ENCODE measurements around the gene TEKTIP1.
A peak's percentile ranks its signal among the peaks of the same experiment; 100 is the strongest.

The TEKTIP1 gene

DNA sequence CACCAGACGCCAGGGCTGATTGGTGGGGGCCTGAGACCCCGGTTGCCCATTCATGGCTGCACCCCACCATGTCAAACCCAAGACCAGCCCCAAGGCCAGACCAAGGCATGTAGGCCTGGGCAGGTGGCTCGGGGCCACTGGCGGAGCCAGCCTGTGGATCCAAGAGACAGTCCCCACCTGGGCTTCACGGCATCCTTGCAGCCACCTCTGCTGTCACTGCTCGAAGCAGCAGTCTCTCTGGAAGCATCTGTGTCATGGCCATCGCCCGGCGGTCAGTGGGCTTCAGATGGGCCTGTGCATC is 3.8 kb upstream of the TEKTIP1 start:
- no peaks in the 10 kb centered on the region for H3K4me1 Mint-ChIP-seq (ENCODE audit: low read depth)
- H3K4me3 Mint-ChIP-seq = no peak overlapping the region
- no peaks in the 10 kb centered on the region for H3K9me3 Mint-ChIP-seq
- H3K36me3 Mint-ChIP-seq (ENCODE audit: low read depth) = peaks cover 24% of the 10 kb centered on the region
- no peak overlapping the region for H3K27ac Mint-ChIP-seq
- H3K27me3 Mint-ChIP-seq (ENCODE audit: low read depth) = no peaks in the 10 kb centered on the region

DNA sequence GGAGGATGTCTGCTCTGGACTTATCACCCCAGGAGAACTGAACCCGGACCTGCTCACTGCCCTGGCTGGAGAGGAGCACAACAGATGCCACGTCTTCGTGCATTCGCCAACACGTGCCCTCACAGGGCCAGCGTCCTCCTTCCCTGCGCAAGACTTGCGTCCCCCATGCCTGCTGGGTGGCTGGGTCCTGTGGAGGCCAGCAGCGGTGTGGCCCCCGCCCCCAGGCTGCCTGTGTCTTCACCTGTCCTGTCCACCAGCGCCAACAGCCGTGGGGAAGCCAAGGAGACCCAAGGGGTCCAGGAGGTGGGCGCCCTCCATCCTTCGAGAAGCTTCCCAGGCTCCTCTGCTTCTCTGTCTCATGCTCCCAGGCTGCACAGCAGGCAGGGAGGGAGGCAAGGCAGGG is 3.4 kb upstream of the TEKTIP1 start:
- no peaks in the 10 kb centered on the region for H3K27me3 Mint-ChIP-seq (ENCODE audit: low read depth)
- H3K9me3 Mint-ChIP-seq = no peaks in the 10 kb centered on the region
- H3K4me1 Mint-ChIP-seq (ENCODE audit: low read depth) = no peaks in the 10 kb centered on the region
- peaks cover 24% of the 10 kb centered on the region for H3K36me3 Mint-ChIP-seq (ENCODE audit: low read depth)
- no peak overlapping the region for H3K4me3 Mint-ChIP-seq
- H3K27ac Mint-ChIP-seq = no peak overlapping the region

GRCh38 chr19:3535981-3536380 is 3.0 kb upstream of the TEKTIP1 start:
- no peaks in the 10 kb centered on the region for H3K4me1 Mint-ChIP-seq (ENCODE audit: low read depth)
- no peak overlapping the region for H3K27ac Mint-ChIP-seq
- H3K9me3 Mint-ChIP-seq = no peaks in the 10 kb centered on the region
- no peak overlapping the region for H3K4me3 Mint-ChIP-seq
- no peaks in the 10 kb centered on the region for H3K27me3 Mint-ChIP-seq (ENCODE audit: low read depth)
- peaks cover 24% of the 10 kb centered on the region for H3K36me3 Mint-ChIP-seq (ENCODE audit: low read depth)

DNA sequence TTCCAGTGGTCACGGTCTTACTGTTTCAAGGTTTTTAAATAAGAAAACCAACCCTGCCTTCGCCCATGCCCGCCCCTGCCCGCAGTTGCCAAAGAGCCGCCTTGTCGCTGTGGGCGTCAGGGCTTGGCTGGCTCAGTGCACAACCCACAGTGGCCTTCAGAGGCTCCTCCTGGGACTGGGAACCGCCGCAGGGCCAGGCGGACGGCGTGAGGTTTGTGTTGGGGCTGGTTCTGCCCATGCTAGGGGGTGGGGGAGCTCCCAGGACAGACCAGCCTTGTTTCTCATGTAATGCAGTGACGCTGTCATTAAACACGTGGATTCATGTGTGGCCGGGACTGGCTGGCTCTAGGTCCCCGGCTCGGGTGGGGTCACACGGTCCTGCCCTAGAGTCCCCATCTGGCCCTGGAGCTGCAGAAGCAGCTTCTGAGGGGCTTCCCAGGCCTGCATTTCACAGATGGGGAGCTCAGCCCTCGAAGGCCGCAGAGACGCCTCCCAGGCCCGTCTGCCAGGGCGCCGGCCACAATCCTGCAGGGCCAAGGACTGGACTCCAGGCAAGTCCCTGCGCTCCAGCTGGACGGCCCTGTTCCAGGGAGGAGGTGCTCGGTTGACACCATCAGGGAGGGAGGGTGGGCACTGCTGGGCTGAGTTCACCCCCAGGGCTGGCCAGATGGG is 2.4 kb upstream of the TEKTIP1 start:
- Mint-ChIP-seq H3K9me3 (no peaks in the 10 kb centered on the region), H3K4me3 (no peak overlapping the region), H3K27me3 (ENCODE audit: low read depth) (no peaks in the 10 kb centered on the region), H3K27ac (no peak overlapping the region), H3K4me1 (ENCODE audit: low read depth) (no peaks in the 10 kb centered on the region), H3K36me3 (ENCODE audit: low read depth) (peaks cover 24% of the 10 kb centered on the region)

DNA sequence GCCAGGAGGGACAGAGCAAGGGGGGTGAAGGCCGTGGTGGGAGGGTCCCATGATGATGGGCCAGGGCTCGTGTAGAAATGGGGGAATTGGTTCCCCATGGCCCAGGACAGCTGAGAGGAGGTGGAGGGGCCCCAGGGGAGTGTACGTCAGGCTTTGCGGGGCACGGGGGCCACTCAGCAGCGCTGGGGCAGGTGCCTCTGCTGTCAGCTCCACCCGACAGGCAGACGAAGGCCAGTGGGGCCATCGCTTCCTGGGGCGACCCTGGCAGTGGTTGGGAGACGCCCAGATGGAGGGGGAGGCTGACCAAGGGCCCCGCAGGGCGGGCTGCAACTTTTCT is 1.9 kb upstream of the TEKTIP1 start:
- H3K9me3 Mint-ChIP-seq = no peaks in the 10 kb centered on the region
- peaks cover 24% of the 10 kb centered on the region for H3K36me3 Mint-ChIP-seq (ENCODE audit: low read depth)
- no peak overlapping the region for H3K4me3 Mint-ChIP-seq
- no peaks in the 10 kb centered on the region for H3K4me1 Mint-ChIP-seq (ENCODE audit: low read depth)
- no peaks in the 10 kb centered on the region for H3K27me3 Mint-ChIP-seq (ENCODE audit: low read depth)
- H3K27ac Mint-ChIP-seq = no peak overlapping the region

DNA sequence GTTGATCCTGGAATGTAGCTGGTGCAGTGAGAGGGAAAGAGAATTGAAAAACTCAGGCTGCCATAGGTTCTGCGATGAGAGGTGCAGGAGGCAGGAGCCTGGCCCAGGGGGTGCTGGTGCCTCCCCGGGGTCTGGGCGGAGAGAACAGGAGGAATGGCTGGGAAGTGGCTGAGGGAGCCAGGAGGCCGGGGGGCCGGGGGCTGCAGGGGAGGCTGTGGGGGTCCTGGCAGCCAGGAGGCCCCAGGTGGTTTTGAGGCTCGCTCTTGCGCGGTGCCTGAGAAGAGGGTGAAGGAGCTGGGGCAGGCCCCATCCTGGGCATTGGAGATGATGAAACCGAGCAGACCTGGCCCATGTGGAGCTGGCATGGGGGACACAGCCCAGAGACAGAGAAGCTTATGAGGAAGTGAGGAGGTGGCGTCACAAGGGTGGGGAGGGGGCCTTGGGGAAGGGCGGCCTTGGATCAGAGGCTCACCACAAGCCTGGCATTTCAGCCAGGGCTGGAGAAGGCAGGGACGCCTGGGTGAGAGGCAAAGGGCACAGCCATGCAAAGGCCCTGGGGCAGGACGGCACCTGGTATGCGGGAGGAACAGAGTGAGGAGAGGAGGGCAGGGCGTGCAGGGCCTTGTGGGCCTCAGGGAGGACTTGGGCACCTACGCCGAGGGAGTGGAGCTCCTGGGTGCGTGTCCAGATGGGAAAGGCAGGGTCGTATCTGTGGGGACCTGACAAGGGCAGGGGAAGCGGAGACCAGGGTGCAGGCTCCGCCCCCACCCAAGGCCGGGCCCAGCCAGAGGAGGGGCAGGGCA is 1.3 kb upstream of the TEKTIP1 start:
- H3K36me3 Mint-ChIP-seq (ENCODE audit: low read depth) = peaks cover 24% of the 10 kb centered on the region
- no peaks in the 10 kb centered on the region for H3K9me3 Mint-ChIP-seq
- no peaks in the 10 kb centered on the region for H3K27me3 Mint-ChIP-seq (ENCODE audit: low read depth)
- H3K27ac Mint-ChIP-seq = no peak overlapping the region
- no peaks in the 10 kb centered on the region for H3K4me1 Mint-ChIP-seq (ENCODE audit: low read depth)
- H3K4me3 Mint-ChIP-seq = no peak overlapping the region

GRCh38 chr19:3538258-3538929 is 580 bp upstream of the TEKTIP1 start:
- H3K27me3 Mint-ChIP-seq (ENCODE audit: low read depth) = no peaks in the 10 kb centered on the region
- no peak overlapping the region for H3K27ac Mint-ChIP-seq
- no peak overlapping the region for H3K4me3 Mint-ChIP-seq
- H3K9me3 Mint-ChIP-seq = no peaks in the 10 kb centered on the region
- peaks cover 23% of the 10 kb centered on the region for H3K36me3 Mint-ChIP-seq (ENCODE audit: low read depth)
- H3K4me1 Mint-ChIP-seq (ENCODE audit: low read depth) = no peaks in the 10 kb centered on the region

- Mint-ChIP-seq H3K4me3 (no peak overlapping the region), H3K4me1 (ENCODE audit: low read depth) (no peaks in the 10 kb centered on the region), H3K9me3 (no peaks in the 10 kb centered on the region), H3K36me3 (ENCODE audit: low read depth) (peaks cover 15% of the 10 kb centered on the region), H3K27me3 (ENCODE audit: low read depth) (no peaks in the 10 kb centered on the region), H3K27ac (no peak overlapping the region)
These were observed 763 bp downstream of the TEKTIP1 start for GRCh38 chr19:3539756-3540118.

DNA sequence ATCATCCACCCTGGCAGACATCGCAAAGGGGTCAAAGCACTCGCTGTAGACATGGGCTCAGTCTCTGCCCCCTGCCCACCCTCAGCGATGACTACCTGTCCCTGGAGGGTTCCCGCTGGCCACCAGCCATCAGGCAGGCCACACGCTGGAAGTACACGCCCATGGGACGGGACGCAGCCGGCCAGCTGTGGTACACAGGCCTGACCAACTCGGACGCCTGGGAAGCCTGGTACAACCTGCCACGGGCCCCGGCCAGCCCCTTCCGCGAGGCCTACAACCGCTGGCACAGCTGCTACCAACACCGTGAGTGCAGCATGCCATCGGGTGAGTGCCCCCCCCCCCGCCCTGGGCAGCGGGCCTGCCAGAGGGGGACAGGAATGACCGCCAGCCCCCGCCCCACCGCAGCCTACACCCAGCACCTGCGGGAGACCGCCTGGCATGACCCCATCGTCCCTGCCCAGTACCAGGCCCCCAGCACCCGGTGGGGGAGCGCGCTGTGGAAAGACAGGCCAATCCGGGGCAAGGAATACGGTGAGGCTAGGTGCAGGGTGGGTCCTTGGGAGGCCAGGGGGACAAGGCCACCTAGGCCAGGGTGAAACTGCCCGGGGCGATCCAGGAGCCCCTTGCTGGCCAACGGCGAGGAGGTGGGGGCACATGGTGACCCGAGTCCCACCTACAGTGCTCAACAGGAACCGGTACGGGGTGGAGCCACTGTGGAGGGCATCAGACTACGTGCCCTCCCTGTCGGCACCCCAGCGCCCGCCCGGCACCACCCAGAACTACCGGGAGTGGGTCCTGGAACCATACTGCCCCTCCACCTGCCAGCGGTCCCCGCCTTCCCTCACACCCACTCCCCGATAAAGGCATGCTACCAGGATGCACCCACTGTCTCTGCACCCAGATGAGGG is 4.4 kb downstream of the TEKTIP1 start:
- Mint-ChIP-seq H3K9me3 (no peaks in the 10 kb centered on the region), H3K36me3 (ENCODE audit: low read depth) (peaks cover 20% of the 10 kb centered on the region), H3K27me3 (ENCODE audit: low read depth) (no peaks in the 10 kb centered on the region), H3K4me3 (no peak overlapping the region), H3K4me1 (ENCODE audit: low read depth) (peaks cover 6% of the 10 kb centered on the region), H3K27ac (no peak overlapping the region)

DNA sequence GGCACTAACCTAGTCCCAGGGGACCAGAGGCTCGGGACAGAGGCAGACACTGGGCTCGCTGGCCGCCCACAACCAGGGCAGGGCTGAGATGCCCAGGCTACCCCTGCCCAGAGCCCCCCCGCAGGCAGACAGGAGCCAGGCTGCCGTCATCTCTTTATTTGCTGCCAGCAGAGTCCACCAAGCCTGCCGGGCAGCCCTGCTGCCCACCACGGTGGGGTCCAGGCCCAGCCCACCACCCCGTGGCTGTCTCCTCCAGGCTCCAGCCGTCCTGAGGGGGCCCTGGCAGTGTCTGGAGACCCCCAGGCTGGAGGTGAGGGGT is 5.0 kb downstream of the TEKTIP1 start:
- Mint-ChIP-seq H3K4me3 (no peak overlapping the region), H3K9me3 (no peaks in the 10 kb centered on the region), H3K36me3 (ENCODE audit: low read depth) (peaks cover 17% of the 10 kb centered on the region), H3K4me1 (ENCODE audit: low read depth) (peaks cover 6% of the 10 kb centered on the region), H3K27me3 (ENCODE audit: low read depth) (no peaks in the 10 kb centered on the region), H3K27ac (no peak overlapping the region)

- Mint-ChIP-seq H3K36me3 (ENCODE audit: low read depth) (peaks cover 10% of the 10 kb centered on the region), H3K27me3 (ENCODE audit: low read depth) (no peaks in the 10 kb centered on the region), H3K27ac (peak overlapping the region; percentile 52), H3K4me1 (ENCODE audit: low read depth) (peaks cover 6% of the 10 kb centered on the region), H3K4me3 (no peak overlapping the region), H3K9me3 (no peaks in the 10 kb centered on the region)
These were observed 6.0 kb downstream of the TEKTIP1 start for GRCh38 chr19:3544742-3545668.

- Mint-ChIP-seq H3K36me3 (ENCODE audit: low read depth) (peaks cover 9% of the 10 kb centered on the region), H3K4me3 (no peak overlapping the region), H3K27me3 (ENCODE audit: low read depth) (no peaks in the 10 kb centered on the region), H3K4me1 (ENCODE audit: low read depth) (peaks cover 6% of the 10 kb centered on the region), H3K27ac (peak overlapping the region; percentile 52), H3K9me3 (no peaks in the 10 kb centered on the region)
These were observed 6.7 kb downstream of the TEKTIP1 start for GRCh38 chr19:3545669-3546034.

GRCh38 chr19:3546119-3546518 is 7.1 kb downstream of the TEKTIP1 start:
- no peaks in the 10 kb centered on the region for H3K9me3 Mint-ChIP-seq
- H3K27ac Mint-ChIP-seq = no peak overlapping the region
- H3K36me3 Mint-ChIP-seq (ENCODE audit: low read depth) = peaks cover 9% of the 10 kb centered on the region
- H3K4me1 Mint-ChIP-seq (ENCODE audit: low read depth) = peaks cover 6% of the 10 kb centered on the region
- H3K4me3 Mint-ChIP-seq = no peak overlapping the region
- H3K27me3 Mint-ChIP-seq (ENCODE audit: low read depth) = no peaks in the 10 kb centered on the region

DNA sequence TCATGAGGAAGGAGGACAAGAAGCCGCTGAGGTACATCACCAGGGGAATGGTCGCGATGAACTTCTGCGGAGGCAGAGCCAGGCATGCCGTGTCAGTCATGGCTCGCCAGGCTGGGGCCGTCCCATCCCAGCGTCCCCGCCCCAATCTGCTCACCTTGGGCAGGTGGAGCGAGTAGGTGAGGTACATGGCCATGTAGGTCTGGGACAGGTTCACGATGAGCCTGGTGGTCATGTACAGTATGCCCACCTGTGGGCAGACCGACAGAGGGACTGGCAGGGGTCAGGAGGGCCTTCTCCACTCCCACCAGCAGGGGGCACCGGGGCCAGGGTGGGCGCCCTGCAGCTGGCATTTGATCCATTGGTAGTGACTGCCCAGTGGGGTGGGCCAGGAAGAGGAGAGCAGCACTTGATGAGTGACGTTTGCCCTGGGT is 8.3 kb downstream of the TEKTIP1 start:
- Mint-ChIP-seq H3K36me3 (ENCODE audit: low read depth) (peaks cover 9% of the 10 kb centered on the region), H3K4me1 (ENCODE audit: low read depth) (peaks cover 6% of the 10 kb centered on the region), H3K9me3 (no peaks in the 10 kb centered on the region), H3K27ac (no peak overlapping the region), H3K27me3 (ENCODE audit: low read depth) (no peaks in the 10 kb centered on the region), H3K4me3 (no peak overlapping the region)

Data from T-helper 1 cell treated with Interleukin-12 subunit alpha and Interleukin-12 subunit beta and Interleukin-4 antibody, amounts not matched to agents 30 μg/mL and 1 μg/mL, for 36 hours (primary cell).